Neural progenitor cell (in vitro differentiated cells): ENCODE results near the gene ASXL2. TPM values are rescaled to one million over a fixed set of nuclear protein-coding genes. Genes with fewer than 3 reads are reported as not detected.

Experiments used
- DNase-seq: peaks from one replicate; pipeline ENCODE4 v3.0.0-alpha.2; 2016; ENCODE audit warnings: low spot score
- H2AFZ ChIP-seq: fragments of 200-600 bp; sonication (generic); replicated peaks from 2 replicates; pipeline ENCODE4 v1.6.1; 2016; ENCODE audit warnings: antibody characterized with exemption
- H3F3A ChIP-seq: fragments of 200-600 bp; sonication (generic); 2 replicates; pipeline ENCODE4 v1.6.1; 2016; ENCODE audit warnings: antibody characterized with exemption, low read depth
- H3K27ac ChIP-seq: fragments of 200-600 bp; sonication (generic); 2 replicates; pipeline ENCODE4 v1.5.1; 2016; ENCODE audit warnings: mild to moderate bottlenecking
- H3K27me3 ChIP-seq: fragments of 200-600 bp; sonication (generic); 2 replicates; pipeline ENCODE4 v1.6.1; 2016; ENCODE audit warnings: mild to moderate bottlenecking, moderate library complexity
- H3K36me3 ChIP-seq: fragments of 200-600 bp; sonication (generic); 2 replicates; pipeline ENCODE4 v1.5.1; 2016
- H3K4me1 ChIP-seq: fragments of 200-600 bp; sonication (generic); 2 replicates; pipeline ENCODE4 v1.6.1; 2016; ENCODE audit warnings: mixed run types
- H3K4me2 ChIP-seq: fragments of 200-600 bp; sonication (generic); 2 replicates; pipeline ENCODE4 v1.6.1; 2016
- H3K4me3 ChIP-seq: fragments of 200-600 bp; sonication (generic); 2 replicates; pipeline ENCODE4 v1.5.1; 2016
- H3K79me2 ChIP-seq: fragments of 200-600 bp; sonication (generic); 2 replicates; pipeline ENCODE4 v1.6.1; 2016; ENCODE audit warnings: low read depth
- H3K9ac ChIP-seq: fragments of 200-600 bp; sonication (generic); 2 replicates; pipeline ENCODE4 v1.6.1; 2016
- H3K9me3 ChIP-seq: fragments of 200-600 bp; sonication (generic); 2 replicates; pipeline ENCODE4 v1.5.1; 2016; ENCODE audit warnings: low read depth
- H4K20me1 ChIP-seq: fragments of 200-600 bp; sonication (generic); 2 replicates; pipeline ENCODE4 v1.6.1; 2016; ENCODE audit warnings: low read depth
- H3K27ac Mint-ChIP-seq: 3 replicates; pipeline ENCODE4 v1.8.0; 2021; ENCODE audit warnings: mixed read lengths
- H3K27me3 Mint-ChIP-seq: 2 replicates; pipeline ENCODE4 v1.8.0; 2022; ENCODE audit warnings: low read depth, mild to moderate bottlenecking, inconsistent platforms, moderate library complexity, mixed read lengths; ENCODE audit not compliant: insufficient read depth
- H3K36me3 Mint-ChIP-seq: 3 replicates; pipeline ENCODE4 v1.8.0; 2021; ENCODE audit warnings: mixed read lengths
- H3K4me1 Mint-ChIP-seq: 3 replicates; pipeline ENCODE4 v1.8.0; 2021; ENCODE audit warnings: mixed read lengths
- H3K4me3 Mint-ChIP-seq: 3 replicates; pipeline ENCODE4 v1.8.0; 2021; ENCODE audit warnings: mild to moderate bottlenecking, moderate library complexity, mixed read lengths
- H3K9me3 Mint-ChIP-seq: 3 replicates; pipeline ENCODE4 v1.8.0; 2020; ENCODE audit warnings: mixed read lengths
- CTCF ChIP-seq: fragments of 200-600 bp; sonication (generic); IDR thresholded peaks from 2 replicates; pipeline ENCODE4 v1.5.1; 2017; ENCODE audit warnings: antibody characterized with exemption, mild to moderate bottlenecking
- EZH2 ChIP-seq: fragments of 200-600 bp; sonication (generic); IDR thresholded peaks from 2 replicates; pipeline ENCODE4 v1.6.1; 2017; ENCODE audit warnings: antibody characterized with exemption, mild to moderate bottlenecking, moderate library complexity
- EZH2phosphoT487 ChIP-seq: fragments of 200-600 bp; sonication (generic); IDR thresholded peaks from 2 replicates; pipeline ENCODE4 v1.6.1; 2017; ENCODE audit warnings: antibody characterized with exemption
- total RNA-seq: library from RNA; depleted of rRNA; stranded (reverse); fragments of >200 nt; gene quantifications from 2 replicates; pipeline ENCODE4 v1.2.3, GENCODE V29; 2015; ENCODE audit warnings: low replicate concordance

Gene ASXL2
- total RNA-seq, 1 donor from 2014 or later, result 8.7 TPM

- Mint-ChIP-seq H3K4me3 (no peak overlapping the region), H3K27me3 (no peaks in the 10 kb centered on the region), H3K9me3 (no peaks in the 10 kb centered on the region), H3K36me3 (no peaks in the 10 kb centered on the region), H3K27ac (no peak overlapping the region), H3K4me1 (peaks cover 9% of the 10 kb centered on the region)
- Histone ChIP-seq H3K27me3 (no peaks in the 10 kb centered on the region), H4K20me1 (no peaks in the 10 kb centered on the region), H3K9ac (no peak overlapping the region), H3K4me2 (no peak overlapping the region), H3F3A (no peaks in the 10 kb centered on the region), H3K79me2 (no peaks in the 10 kb centered on the region), H3K9me3 (no peaks in the 10 kb centered on the region), H3K4me1 (peaks cover 5% of the 10 kb centered on the region), H3K27ac (no peak overlapping the region), H3K4me3 (no peak overlapping the region), H3K36me3 (no peaks in the 10 kb centered on the region), H2AFZ (no peak overlapping the region)
- DNase-seq, result no peak
- no peak for TF ChIP-seq CTCF
- TF ChIP-seq EZH2, result no peak
- no peak for TF ChIP-seq EZH2phosphoT487
Measured at GRCh38 chr2:25891672-25892071, 13.4 kb upstream of the ASXL2 start.

- no peak for DNase-seq
- TF ChIP-seq CTCF (no peak), EZH2phosphoT487 (no peak), EZH2 (no peak)
- Histone ChIP-seq H3K4me1 (no peaks in the 10 kb centered on the region), H3K9ac (no peak overlapping the region), H3F3A (no peaks in the 10 kb centered on the region), H3K4me2 (no peak overlapping the region), H2AFZ (no peak overlapping the region), H4K20me1 (no peaks in the 10 kb centered on the region), H3K36me3 (no peaks in the 10 kb centered on the region), H3K79me2 (no peaks in the 10 kb centered on the region), H3K9me3 (no peaks in the 10 kb centered on the region), H3K27ac (no peak overlapping the region), H3K4me3 (no peak overlapping the region), H3K27me3 (peaks cover 8% of the 10 kb centered on the region)
- Mint-ChIP-seq H3K9me3 (no peaks in the 10 kb centered on the region), H3K27ac (no peak overlapping the region), H3K27me3 (peaks cover 4% of the 10 kb centered on the region), H3K36me3 (no peaks in the 10 kb centered on the region), H3K4me3 (no peak overlapping the region), H3K4me1 (no peaks in the 10 kb centered on the region)
Measured at GRCh38 chr2:25887624-25888242, 9.4 kb upstream of the ASXL2 start.

- Histone ChIP-seq H3K9ac (no peak overlapping the region), H3K4me1 (no peaks in the 10 kb centered on the region), H3K79me2 (no peaks in the 10 kb centered on the region), H3K36me3 (no peaks in the 10 kb centered on the region), H3K27me3 (peaks cover 26% of the 10 kb centered on the region), H3F3A (no peaks in the 10 kb centered on the region), H3K27ac (no peak overlapping the region), H2AFZ (no peak overlapping the region), H3K4me3 (no peak overlapping the region), H4K20me1 (no peaks in the 10 kb centered on the region), H3K9me3 (no peaks in the 10 kb centered on the region), H3K4me2 (no peak overlapping the region)
- no peak for DNase-seq
- no peak for TF ChIP-seq EZH2phosphoT487
- TF ChIP-seq EZH2, result no peak
- TF ChIP-seq CTCF, result no peak
- H3K4me1 Mint-ChIP-seq, result no peaks in the 10 kb centered on the region
- no peaks in the 10 kb centered on the region for H3K36me3 Mint-ChIP-seq
- no peak overlapping the region for H3K4me3 Mint-ChIP-seq
- H3K27ac Mint-ChIP-seq, result no peak overlapping the region
- H3K27me3 Mint-ChIP-seq, result peaks cover 4% of the 10 kb centered on the region
- no peaks in the 10 kb centered on the region for H3K9me3 Mint-ChIP-seq
Measured at GRCh38 chr2:25885933-25886332, 7.6 kb upstream of the ASXL2 start.
